ENCODE data around the gene PRKCQ.
A peak's percentile ranks its signal among the peaks of the same experiment; 100 is the strongest.
"Not testable (repeated sequence)": the region's sequence is repeated elsewhere in the genome, so short reads cannot be mapped to it uniquely, and the experiment has no call there.

The PRKCQ gene

GRCh38 chr10:6491841-6492609, 88.1 kb downstream of the PRKCQ start:
- no peak for DNase-seq (ENCODE audit: low spot score)

- no peak for DNase-seq (ENCODE audit: low spot score)
Observed at GRCh38 chr10:6490614-6491013, 89.5 kb downstream of the PRKCQ start.

- no peak for DNase-seq (ENCODE audit: low spot score)
Observed at GRCh38 chr10:6487920-6488319, 92.2 kb downstream of the PRKCQ start.

- DNase-seq (ENCODE audit: low spot score) = no peak
Observed at GRCh38 chr10:6486309-6486708, 93.8 kb downstream of the PRKCQ start.

- DNase-seq (ENCODE audit: low spot score) = no peak
Observed at GRCh38 chr10:6482737-6483357, 97.2 kb downstream of the PRKCQ start.

- no peak for DNase-seq (ENCODE audit: low spot score)
Observed at GRCh38 chr10:6478722-6479121, 101.4 kb downstream of the PRKCQ start.

GRCh38 chr10:6476989-6477388, 103.1 kb downstream of the PRKCQ start:
- no peak for DNase-seq (ENCODE audit: low spot score)

GRCh38 chr10:6474871-6475270, 105.2 kb downstream of the PRKCQ start:
- no peak for DNase-seq (ENCODE audit: low spot score)

- DNase-seq (ENCODE audit: low spot score) = no peak
Observed at GRCh38 chr10:6473901-6474370, 106.1 kb downstream of the PRKCQ start.

GRCh38 chr10:6473430-6473829, 106.6 kb downstream of the PRKCQ start:
- DNase-seq (ENCODE audit: low spot score) = peak; percentile 38

GRCh38 chr10:6472710-6473005, 107.4 kb downstream of the PRKCQ start:
- not testable (repeated sequence) for DNase-seq (ENCODE audit: low spot score)

- no peak for DNase-seq (ENCODE audit: low spot score)
Observed at GRCh38 chr10:6470894-6471618, 109.0 kb downstream of the PRKCQ start.

- no peak for DNase-seq (ENCODE audit: low spot score)
Observed at GRCh38 chr10:6469661-6470060, 110.4 kb downstream of the PRKCQ start.

- no peak for DNase-seq (ENCODE audit: low spot score)
Observed at GRCh38 chr10:6465854-6466601, 114.0 kb downstream of the PRKCQ start.

- DNase-seq (ENCODE audit: low spot score) = no peak
Observed at GRCh38 chr10:6465437-6465836, 114.6 kb downstream of the PRKCQ start.

- no peak for DNase-seq (ENCODE audit: low spot score)
Observed at GRCh38 chr10:6464862-6465430, 115.1 kb downstream of the PRKCQ start.

GRCh38 chr10:6463366-6463765, 116.7 kb downstream of the PRKCQ start:
- DNase-seq (ENCODE audit: low spot score) = no peak

- DNase-seq (ENCODE audit: low spot score) = no peak
Observed at GRCh38 chr10:6461961-6462360, 118.1 kb downstream of the PRKCQ start.

- no peak for DNase-seq (ENCODE audit: low spot score)
Observed at GRCh38 chr10:6460861-6461409, 119.1 kb downstream of the PRKCQ start.

- no peak for DNase-seq (ENCODE audit: low spot score)
Observed at GRCh38 chr10:6458814-6459213, 121.3 kb downstream of the PRKCQ start.

GRCh38 chr10:6457376-6457775, 122.7 kb downstream of the PRKCQ start:
- no peak for DNase-seq (ENCODE audit: low spot score)

GRCh38 chr10:6456067-6456466, 124.0 kb downstream of the PRKCQ start:
- DNase-seq (ENCODE audit: low spot score) = no peak
